ENCODE measurements around the gene EDN2.

EDN2 gene

GRCh38 chr1:41461790-41462679, 22.4 kb downstream of the EDN2 start:
- no peak for TF ChIP-seq PATZ1 (CRISPR knock-in tag; IDR thresholded peaks at IDR 0.05; ENCODE audit: borderline replicate concordance)
- no peak for TF ChIP-seq ESRRG (CRISPR knock-in tag; IDR thresholded peaks at IDR 0.05)
- no peak for TF ChIP-seq ZNF70 (CRISPR knock-in tag; IDR thresholded peaks at IDR 0.05)
- no peak for TF ChIP-seq CSDC2 (CRISPR knock-in tag; IDR thresholded peaks at IDR 0.05)
- no peak for TF ChIP-seq ZC3H10 (CRISPR knock-in tag; IDR thresholded peaks at IDR 0.05)
- no peak for TF ChIP-seq ARNTL (CRISPR knock-in tag; IDR thresholded peaks at IDR 0.05; ENCODE audit: borderline replicate concordance, low read depth)
- TF ChIP-seq SNAI2 (CRISPR knock-in tag; IDR thresholded peaks at IDR 0.05) = no peak
- no peak for TF ChIP-seq OSR1 (CRISPR knock-in tag; IDR thresholded peaks at IDR 0.05)
- no peak for TF ChIP-seq CSRNP3 (CRISPR knock-in tag; IDR thresholded peaks at IDR 0.05)
- no peak for TF ChIP-seq ZFP3 (CRISPR knock-in tag; IDR thresholded peaks at IDR 0.05)
- TF ChIP-seq TCF4 (CRISPR knock-in tag; IDR thresholded peaks at IDR 0.05; ENCODE audit: borderline replicate concordance) = no peak
- no peak for TF ChIP-seq TSHZ2 (CRISPR knock-in tag; IDR thresholded peaks at IDR 0.05)
- no peak for TF ChIP-seq ZNF8 (CRISPR knock-in tag; IDR thresholded peaks at IDR 0.05)
- ATAC-seq = no peak

GRCh38 chr1:41456847-41457540, 27.5 kb downstream of the EDN2 start:
- no peak for ATAC-seq
- TF ChIP-seq SNAI2 (CRISPR knock-in tag; IDR thresholded peaks at IDR 0.05) (no peak), ESRRG (CRISPR knock-in tag; IDR thresholded peaks at IDR 0.05) (no peak), CSDC2 (CRISPR knock-in tag; IDR thresholded peaks at IDR 0.05) (no peak), PATZ1 (CRISPR knock-in tag; IDR thresholded peaks at IDR 0.05; ENCODE audit: borderline replicate concordance) (no peak), ZC3H10 (CRISPR knock-in tag; IDR thresholded peaks at IDR 0.05) (no peak), CSRNP3 (CRISPR knock-in tag; IDR thresholded peaks at IDR 0.05) (no peak), TOX (CRISPR knock-in tag; IDR thresholded peaks at IDR 0.05; ENCODE audit: borderline replicate concordance) (no peak), ISL1 (CRISPR knock-in tag; IDR thresholded peaks at IDR 0.05) (no peak), POU6F1 (CRISPR knock-in tag; IDR thresholded peaks at IDR 0.05; ENCODE audit: borderline replicate concordance, low read depth) (no peak), TSHZ2 (CRISPR knock-in tag; IDR thresholded peaks at IDR 0.05) (no peak), ZNF70 (CRISPR knock-in tag; IDR thresholded peaks at IDR 0.05) (no peak), ARNTL (CRISPR knock-in tag; IDR thresholded peaks at IDR 0.05; ENCODE audit: borderline replicate concordance, low read depth) (no peak), PPARA (CRISPR knock-in tag; IDR thresholded peaks at IDR 0.05; ENCODE audit: borderline replicate concordance) (no peak), CREB5 (CRISPR knock-in tag; IDR thresholded peaks at IDR 0.05; ENCODE audit: low read depth) (no peak), BACH2 (CRISPR knock-in tag; IDR thresholded peaks at IDR 0.05; ENCODE audit: borderline replicate concordance) (no peak), TCF4 (CRISPR knock-in tag; IDR thresholded peaks at IDR 0.05; ENCODE audit: borderline replicate concordance) (no peak), OSR1 (CRISPR knock-in tag; IDR thresholded peaks at IDR 0.05) (no peak)

Data from SK-N-SH treated with all-trans-retinoic acid at 6 μM for 48 hours (cell line).